Loucy (cell line): ENCODE measurements around the gene FAM162B.

ENCODE experiments used
- EZH2phosphoT487 ChIP-seq: fragments of 200-600 bp; IDR thresholded peaks from 2 replicates; pipeline ENCODE4 v1.6.1; 2018; ENCODE audit warnings: antibody characterized with exemption, mild to moderate bottlenecking, moderate library complexity, borderline replicate concordance
- TF ChIP-seq, protein P1 (sequence below): fragments of 200-600 bp; sonication (generic); conservative IDR thresholded peaks from 2 replicates; pipeline ENCODE4 v1.5.1; 2014; ENCODE audit warnings: mild to moderate bottlenecking, antibody characterized with exemption, low read length

GRCh38 chr6:116761779-116762178 is 3.7 kb downstream of the FAM162B start:
- TF ChIP-seq, protein P1, sequence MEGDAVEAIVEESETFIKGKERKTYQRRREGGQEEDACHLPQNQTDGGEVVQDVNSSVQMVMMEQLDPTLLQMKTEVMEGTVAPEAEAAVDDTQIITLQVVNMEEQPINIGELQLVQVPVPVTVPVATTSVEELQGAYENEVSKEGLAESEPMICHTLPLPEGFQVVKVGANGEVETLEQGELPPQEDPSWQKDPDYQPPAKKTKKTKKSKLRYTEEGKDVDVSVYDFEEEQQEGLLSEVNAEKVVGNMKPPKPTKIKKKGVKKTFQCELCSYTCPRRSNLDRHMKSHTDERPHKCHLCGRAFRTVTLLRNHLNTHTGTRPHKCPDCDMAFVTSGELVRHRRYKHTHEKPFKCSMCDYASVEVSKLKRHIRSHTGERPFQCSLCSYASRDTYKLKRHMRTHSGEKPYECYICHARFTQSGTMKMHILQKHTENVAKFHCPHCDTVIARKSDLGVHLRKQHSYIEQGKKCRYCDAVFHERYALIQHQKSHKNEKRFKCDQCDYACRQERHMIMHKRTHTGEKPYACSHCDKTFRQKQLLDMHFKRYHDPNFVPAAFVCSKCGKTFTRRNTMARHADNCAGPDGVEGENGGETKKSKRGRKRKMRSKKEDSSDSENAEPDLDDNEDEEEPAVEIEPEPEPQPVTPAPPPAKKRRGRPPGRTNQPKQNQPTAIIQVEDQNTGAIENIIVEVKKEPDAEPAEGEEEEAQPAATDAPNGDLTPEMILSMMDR = no peak
- no peak for TF ChIP-seq EZH2phosphoT487
